Activated CD4-positive, CD25-positive, alpha-beta regulatory T cell treated with anti-CD3 and anti-CD28 coated beads, Interleukin-2, amount 50 U/mL, for 16 hours (primary cell): Measurements from ENCODE around the gene TMEM150C.
"Not testable (repeated sequence)": the region's sequence is repeated elsewhere in the genome, so short reads cannot be mapped to it uniquely, and the experiment has no call there.

ENCODE experiments used
- DNase-seq: peaks from one replicate; pipeline ENCODE4 v3.0.0-alpha.2; 2020; ENCODE audit warnings: low read depth, low spot score

TMEM150C gene

GRCh38 chr4:82515705-82516104 is 46.1 kb downstream of the TMEM150C start:
- no peak for DNase-seq

- no peak for DNase-seq
Observed at GRCh38 chr4:82513382-82513781, 48.4 kb downstream of the TMEM150C start.

GRCh38 chr4:82510216-82510615 is 51.6 kb downstream of the TMEM150C start:
- no peak for DNase-seq

GRCh38 chr4:82508806-82509428 is 52.9 kb downstream of the TMEM150C start:
- DNase-seq, result no peak

GRCh38 chr4:82508011-82508410 is 53.8 kb downstream of the TMEM150C start:
- DNase-seq, result no peak

GRCh38 chr4:82501154-82501442 is 60.7 kb downstream of the TMEM150C start:
- no peak for DNase-seq

DNA sequence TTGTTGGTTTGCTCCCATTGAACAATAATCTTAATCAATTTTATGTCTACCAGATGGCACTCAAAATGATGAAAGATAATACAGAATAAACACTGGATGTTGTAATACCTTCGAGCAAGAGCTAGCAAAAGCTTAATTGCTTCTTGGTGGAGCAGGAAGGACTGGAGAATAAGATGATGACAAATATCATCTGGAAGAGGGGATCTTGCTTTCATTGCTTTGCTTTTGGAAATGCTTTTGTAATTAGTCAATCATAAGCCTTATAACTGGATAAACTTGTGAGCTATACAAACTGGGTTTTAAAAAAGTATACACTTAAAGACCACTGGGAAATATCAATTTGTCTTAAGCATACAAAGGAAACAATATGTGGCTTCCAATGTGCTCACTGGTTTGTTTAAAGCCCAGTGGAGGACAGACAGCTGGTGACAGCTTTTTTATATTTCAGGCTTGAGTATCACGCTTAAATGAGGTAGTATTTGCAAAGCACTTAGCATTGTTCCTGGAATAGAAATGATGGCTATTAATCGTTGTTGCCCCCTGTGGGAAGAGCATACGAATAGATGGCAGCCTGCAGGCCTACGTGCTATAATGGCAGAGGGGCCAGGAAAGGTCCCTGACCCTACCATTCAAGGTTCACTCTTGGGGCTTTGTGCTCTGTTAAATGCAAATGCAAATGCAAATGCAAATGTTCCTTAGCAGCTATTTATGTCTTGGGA is 61.2 kb downstream of the TMEM150C start:
- no peak for DNase-seq

- no peak for DNase-seq
Observed at GRCh38 chr4:82499738-82500434, 61.9 kb downstream of the TMEM150C start.

DNA sequence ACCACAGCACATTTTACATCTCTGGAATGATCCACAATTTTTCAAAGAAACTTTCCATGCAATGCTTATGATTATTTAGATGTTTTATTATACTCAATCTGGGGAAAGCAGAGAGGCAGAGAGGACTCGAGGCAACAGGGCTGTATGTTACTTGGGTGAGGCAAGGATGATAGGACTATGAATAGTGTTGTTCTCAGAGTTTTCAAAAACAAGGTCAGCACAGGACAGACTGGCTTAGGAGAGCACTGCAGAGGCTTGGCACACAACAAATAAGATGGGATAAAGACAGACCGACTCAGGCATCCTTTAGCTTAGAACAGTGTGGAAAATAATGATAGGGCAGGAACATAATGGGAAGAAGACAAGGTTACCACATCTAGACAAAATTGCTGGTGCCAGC is 65.4 kb downstream of the TMEM150C start:
- no peak for DNase-seq

- DNase-seq, result no peak
Observed at GRCh38 chr4:82495666-82496065, 66.1 kb downstream of the TMEM150C start.

DNA sequence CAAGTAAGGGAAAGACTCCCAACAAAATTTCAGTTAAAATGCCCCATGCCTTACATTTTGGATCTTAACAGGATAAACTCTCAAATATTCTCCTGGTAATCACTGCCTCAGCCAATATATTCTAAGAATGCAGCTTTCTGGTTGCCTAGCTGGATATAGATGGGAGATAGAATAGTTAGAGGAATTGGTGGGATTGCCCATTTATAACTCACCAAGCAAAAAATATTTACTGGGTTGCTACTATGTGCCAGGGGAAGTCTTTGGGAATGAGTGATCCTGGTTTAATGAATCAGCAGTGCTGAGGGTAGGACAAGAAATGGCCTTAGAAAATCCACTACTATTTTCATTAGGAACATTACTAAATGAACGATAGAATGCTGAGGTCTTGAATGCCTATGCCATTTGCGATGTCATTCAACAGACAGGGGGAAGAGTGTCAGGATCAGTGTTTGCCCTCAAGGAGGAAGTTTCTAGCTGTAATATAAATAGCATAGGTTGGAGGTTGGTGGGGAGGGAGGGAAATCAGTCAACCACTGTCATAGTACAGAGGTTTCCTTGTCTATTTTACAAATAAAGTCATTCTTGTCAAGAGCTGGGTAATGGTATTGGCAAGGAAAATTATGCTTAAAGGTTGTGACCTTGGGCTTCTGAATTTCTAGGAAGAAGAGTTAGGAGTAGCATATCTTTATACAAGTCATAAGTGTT is 67.9 kb downstream of the TMEM150C start:
- DNase-seq, result no peak

- DNase-seq, result no peak
Observed at GRCh38 chr4:82491251-82491960, 70.4 kb downstream of the TMEM150C start.

- no peak for DNase-seq
Observed at GRCh38 chr4:82489987-82490386, 71.8 kb downstream of the TMEM150C start.

- DNase-seq, result no peak
Observed at GRCh38 chr4:82489076-82489475, 72.7 kb downstream of the TMEM150C start.

DNA sequence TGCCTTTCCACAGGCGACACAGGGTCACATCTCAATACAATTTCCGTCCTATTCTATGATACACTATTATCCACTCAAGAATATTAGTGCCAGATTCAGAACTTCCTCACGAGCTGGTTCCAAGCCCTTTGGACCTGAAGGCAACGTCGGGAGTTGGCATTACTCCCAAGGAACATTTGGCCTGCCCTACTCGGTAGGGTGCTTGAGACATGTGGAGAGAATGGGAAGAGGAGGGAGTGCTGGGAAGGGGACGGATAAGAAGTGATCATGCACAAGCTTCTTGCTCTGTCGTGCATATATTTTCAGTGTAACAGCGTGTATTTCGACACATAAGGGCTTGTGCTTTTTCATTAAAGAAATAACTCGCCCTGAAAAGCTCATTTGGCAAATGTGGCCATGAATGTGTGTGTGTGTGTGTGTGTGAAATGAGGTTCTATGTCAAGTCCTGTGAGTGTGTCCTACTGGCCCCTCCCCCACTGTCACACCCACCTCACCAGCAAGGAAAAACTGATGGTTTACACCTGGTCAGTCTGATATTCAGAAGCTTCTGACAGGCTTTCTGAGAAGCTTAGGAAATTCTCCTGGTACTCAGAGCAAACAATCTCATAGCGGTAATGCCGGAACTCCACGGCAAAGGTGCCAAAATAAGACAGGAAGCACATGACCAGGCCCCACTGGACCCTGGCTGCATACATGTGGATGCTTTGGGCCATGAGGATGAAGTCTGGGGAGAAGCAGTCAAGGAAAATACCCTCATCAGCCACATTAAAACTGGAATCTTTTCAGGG is 76.6 kb downstream of the TMEM150C start:
- no peak for DNase-seq

DNA sequence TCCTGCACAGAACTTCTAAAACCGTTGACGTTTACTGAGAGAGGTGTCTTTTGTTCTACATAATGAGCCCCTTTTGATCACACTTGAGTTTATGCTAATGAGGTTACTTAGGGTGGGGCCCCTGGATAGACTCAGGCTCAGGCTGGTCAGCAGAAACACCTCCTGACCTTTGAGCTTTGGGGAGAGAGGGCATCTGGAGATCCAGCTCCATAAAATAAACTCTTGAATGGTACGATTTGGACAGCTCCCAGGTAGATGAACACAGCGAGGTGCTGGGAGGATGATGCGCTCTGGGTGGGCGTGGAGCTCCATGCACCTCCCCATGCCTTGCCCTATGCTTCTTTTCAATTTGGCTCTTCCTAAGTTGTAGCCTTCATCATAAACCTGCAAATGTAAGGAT is 79.4 kb downstream of the TMEM150C start:
- no peak for DNase-seq

DNA sequence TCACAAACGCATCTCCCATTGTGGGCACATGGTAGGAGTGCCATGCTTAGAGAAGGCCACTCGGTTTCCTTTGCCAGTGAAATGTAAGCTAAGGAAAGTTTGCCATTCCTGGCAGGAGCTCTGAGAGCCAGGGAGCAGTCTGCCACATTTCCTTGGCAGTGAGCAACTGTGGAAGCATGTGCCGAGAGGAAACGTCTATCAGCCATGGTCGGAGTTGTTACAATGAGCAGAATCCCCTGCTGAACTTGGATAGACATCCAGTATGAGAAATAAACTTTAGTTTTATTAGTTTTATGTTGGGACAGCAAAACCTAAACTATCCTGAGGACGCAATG is 80.3 kb downstream of the TMEM150C start:
- DNase-seq, result no peak

GRCh38 chr4:82480771-82481505 is 80.8 kb downstream of the TMEM150C start:
- no peak for DNase-seq

GRCh38 chr4:82479562-82479961 is 82.2 kb downstream of the TMEM150C start:
- no peak for DNase-seq

DNA sequence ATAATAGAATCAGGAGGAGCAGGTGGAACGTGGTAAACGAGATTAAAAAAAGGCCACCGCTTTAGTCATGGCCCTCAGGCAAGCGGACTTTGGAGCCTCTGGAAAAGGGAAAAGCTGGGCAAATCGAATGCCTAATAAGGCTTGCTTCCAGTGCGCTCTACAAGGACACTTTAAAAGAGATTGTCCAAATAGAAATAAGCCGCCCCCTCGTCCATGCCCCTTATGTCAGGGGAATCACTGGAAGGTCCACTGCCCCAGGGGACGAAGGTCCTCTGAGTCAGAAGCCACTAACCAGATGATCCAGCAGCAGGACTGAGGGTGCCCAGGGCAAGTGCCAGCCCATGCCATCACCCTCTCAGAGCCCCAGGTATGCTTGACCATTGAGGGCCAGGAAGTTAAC is 84.3 kb downstream of the TMEM150C start:
- not testable (repeated sequence) for DNase-seq
